Activated T-cell treated with anti-CD3 and anti-CD28 coated beads, Interleukin-2, amount 50 U/mL, for 72 hours (primary cell): ENCODE measurements around the gene OPTC. TPM values are rescaled to one million over a fixed set of nuclear protein-coding genes. Genes with fewer than 3 reads are reported as not detected.

Experiments used
- ATAC-seq, 2 donors: fragments of 150-1000 bp; cut with Tn5 transposase; replicated peaks in 1 of 2; 2 replicates each; pipeline ENCODE4 v1.10.0; 2021; ENCODE audit warnings: moderate library complexity in 2 of 2, mild to moderate bottlenecking in 1 of 2
- DNase-seq, 2 donors: peaks; one replicate each; pipeline ENCODE4 v3.0.0; 2021 to 2022; ENCODE audit warnings: mixed read lengths in 1 of 2
- H3K27ac Mint-ChIP-seq: one replicate; pipeline ENCODE4 v1.8.0; 2022; ENCODE audit warnings: mild to moderate bottlenecking, moderate library complexity, mixed read lengths
- H3K27me3 Mint-ChIP-seq: one replicate; pipeline ENCODE4 v1.8.0; 2022; ENCODE audit warnings: low read depth, mixed read lengths
- H3K36me3 Mint-ChIP-seq, 2 donors: one replicate each; pipeline ENCODE4 v1.8.0; 2022; ENCODE audit warnings: mixed read lengths in 2 of 2, mild to moderate bottlenecking in 1 of 2; ENCODE audit not compliant: insufficient read depth in 2 of 2
- H3K4me1 Mint-ChIP-seq: one replicate; pipeline ENCODE4 v1.8.0; 2022; ENCODE audit warnings: low read depth, mixed read lengths
- H3K4me3 Mint-ChIP-seq, 2 donors: one replicate each; pipeline ENCODE4 v1.8.0; 2022; ENCODE audit warnings: mild to moderate bottlenecking in 2 of 2, mixed read lengths in 2 of 2, moderate library complexity in 2 of 2
- H3K9me3 Mint-ChIP-seq, 2 donors: one replicate each; pipeline ENCODE4 v1.8.0; 2022; ENCODE audit warnings: mixed read lengths in 2 of 2
- total RNA-seq, 2 donors: library from RNA; stranded (reverse); gene quantifications; one replicate each; pipeline ENCODE4 v1.2.3, GENCODE V29; 2022

OPTC gene
- total RNA-seq, 2 donors from 2014 or later: not detected

DNA sequence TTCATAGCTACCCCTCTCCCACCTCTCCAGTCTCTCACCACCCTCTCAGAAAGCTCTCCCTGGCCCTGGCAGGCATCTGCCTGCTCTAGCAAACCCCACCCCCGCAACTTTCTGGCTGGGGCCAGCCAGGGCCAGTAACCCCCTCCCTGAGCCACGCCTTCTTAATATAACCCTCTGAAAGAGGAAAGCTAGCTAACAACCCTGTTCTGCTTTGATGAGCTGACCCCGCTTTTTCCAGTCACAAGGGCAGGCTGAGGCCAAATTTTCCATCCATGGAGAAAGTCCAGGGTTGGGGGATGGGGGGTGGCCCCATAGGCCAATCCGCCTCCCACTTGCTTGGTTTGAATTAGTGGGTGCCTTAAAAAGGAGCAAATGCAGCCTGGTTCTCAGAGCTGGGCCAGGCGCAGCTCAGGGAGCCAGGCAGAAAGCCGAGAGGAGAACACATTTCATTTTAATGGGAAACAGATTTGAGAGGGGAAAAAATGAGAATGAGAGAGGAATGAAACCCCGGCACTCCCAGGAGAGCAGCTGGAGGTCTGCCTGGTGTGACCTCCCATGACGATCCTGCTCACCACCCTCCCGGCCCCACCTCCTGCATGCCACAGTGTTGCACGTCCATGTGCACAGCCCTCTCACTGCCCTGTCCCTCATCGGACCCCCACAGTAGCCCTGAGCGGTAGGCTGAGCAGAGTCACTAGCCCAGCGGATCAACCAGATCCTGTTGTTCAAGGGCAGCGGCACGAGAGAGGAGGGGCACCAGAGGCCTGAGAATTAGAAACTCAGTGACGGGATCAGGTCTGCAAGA is 62.3 kb downstream of the OPTC start:
- Mint-ChIP-seq H3K4me3 (no peak overlapping the region), H3K4me1 (peaks cover 10% of the 10 kb centered on the region), H3K27ac (no peak overlapping the region), H3K36me3 (no peaks in the 10 kb centered on the region), H3K9me3 (no peaks in the 10 kb centered on the region), H3K27me3 (peaks cover 8% of the 10 kb centered on the region)
- DNase-seq (no peak), ATAC-seq (no peak)

DNA sequence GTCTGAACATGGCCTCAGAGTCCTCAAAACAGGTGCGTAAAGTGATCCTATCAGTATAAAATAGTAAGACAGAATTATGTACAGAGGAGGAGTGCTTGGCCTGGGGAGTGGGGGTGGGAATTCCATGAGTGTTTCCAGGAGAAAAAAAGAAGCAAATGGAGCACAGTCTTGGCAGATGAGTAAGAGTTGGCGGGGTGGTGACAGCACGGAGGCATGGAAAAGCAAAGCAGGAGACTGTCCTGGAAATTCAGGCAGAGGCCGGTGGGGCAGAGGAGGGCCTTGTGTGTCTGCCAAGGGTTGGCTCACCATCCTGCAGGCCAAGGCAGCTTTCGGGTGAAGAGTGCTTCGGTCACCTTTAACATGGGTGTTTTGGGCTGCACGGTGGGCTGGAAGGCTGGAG is 63.4 kb downstream of the OPTC start:
- Mint-ChIP-seq H3K27ac (no peak overlapping the region), H3K4me3 (no peak overlapping the region), H3K9me3 (no peaks in the 10 kb centered on the region), H3K4me1 (peaks cover 10% of the 10 kb centered on the region), H3K27me3 (peaks cover 8% of the 10 kb centered on the region), H3K36me3 (no peaks in the 10 kb centered on the region)
- DNase-seq: no peak
- no peak for ATAC-seq

DNA sequence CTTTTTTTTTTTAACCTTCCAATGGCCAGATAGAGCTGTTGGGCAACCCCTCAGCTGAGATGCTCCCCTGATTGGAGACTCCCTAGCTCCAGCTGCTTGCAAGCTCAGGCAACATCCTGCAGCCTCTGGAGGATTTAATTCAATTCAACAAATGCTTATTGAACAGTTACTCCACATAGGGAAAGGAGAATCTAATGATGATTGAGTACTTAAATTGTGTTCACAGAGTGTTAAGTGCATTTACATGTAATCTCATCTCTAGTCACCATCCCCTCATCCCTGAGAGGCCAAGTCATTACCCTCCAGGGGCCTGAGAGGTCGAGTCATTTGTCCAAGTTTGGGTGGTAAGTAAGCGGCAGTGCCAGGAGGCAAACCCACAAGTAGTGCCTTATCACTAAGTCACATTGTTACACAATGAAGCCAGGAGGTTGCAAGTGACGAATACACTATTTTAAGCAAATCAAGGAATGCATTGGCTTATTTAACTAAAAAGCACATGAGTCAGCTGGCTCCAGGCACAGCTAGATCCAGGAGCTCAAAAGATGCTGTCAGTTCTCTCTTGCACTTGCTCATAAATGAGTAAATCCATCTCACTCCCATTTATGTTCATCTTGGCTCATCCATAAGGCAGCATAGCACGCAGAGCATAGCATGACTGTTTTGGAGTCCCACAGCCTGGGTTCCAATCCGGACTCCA is 64.3 kb downstream of the OPTC start:
- ATAC-seq (peak; percentile 18 to 76), DNase-seq (peak in 1 of 2 donors; percentile 8)
- peaks cover 8% of the 10 kb centered on the region for H3K27me3 Mint-ChIP-seq
- peaks cover 10% of the 10 kb centered on the region for H3K4me1 Mint-ChIP-seq
- no peak overlapping the region for H3K27ac Mint-ChIP-seq
- no peak overlapping the region for H3K4me3 Mint-ChIP-seq
- H3K9me3 Mint-ChIP-seq: no peaks in the 10 kb centered on the region
- no peaks in the 10 kb centered on the region for H3K36me3 Mint-ChIP-seq

Other genes with a start within 250 kb of the OPTC start
- 100 to 1,000 TPM; 138 to 153 TPM for gene BTG2, start 188.6 kb upstream of the OPTC start, total RNA-seq
- 1 to 10 TPM in 1 of 2 donors, under 1 TPM in 1; 1.00 to 2.2 TPM for gene FMOD, start 143.0 kb upstream of the OPTC start, total RNA-seq
- not detected for gene PRELP, start 18.3 kb upstream of the OPTC start, total RNA-seq
- 10 to 100 TPM; 34.1 to 65.5 TPM for gene ATP2B4, start 132.7 kb downstream of the OPTC start, total RNA-seq